ENCODE measurements around the gene ZIC1. TPM values are rescaled to one million over a fixed set of nuclear protein-coding genes. Genes with fewer than 3 reads are reported as not detected.

Gene ZIC1
- total RNA-seq, 1 experiment from 2014 or later: 0.36 TPM

- in situ Hi-C loops (cut with HindIII; ENCODE audit: low pct_unique_long_range_greater_than_20kb, low sequenced_read_pairs): no loop called here
Measured at GRCh38 chr3:147423537-147423797, 14.3 kb downstream of the ZIC1 start.

GRCh38 chr3:147423798-147424580 is 14.8 kb downstream of the ZIC1 start:
- no peak overlapping the region for H3K4me3 ChIP-seq (ENCODE audit: low read depth in 2 of 2, low read length in 2 of 2)
- no TSS peak for BruUV-seq (replicated peaks)
- intact Hi-C loops (cut with micrococcal nuclease; ENCODE audit: unreplicated experiment) (no loop called here), in situ Hi-C loops (cut with HindIII; ENCODE audit: low pct_unique_long_range_greater_than_20kb, low sequenced_read_pairs) (no loop called here)
- TF ChIP-seq, protein P1, sequence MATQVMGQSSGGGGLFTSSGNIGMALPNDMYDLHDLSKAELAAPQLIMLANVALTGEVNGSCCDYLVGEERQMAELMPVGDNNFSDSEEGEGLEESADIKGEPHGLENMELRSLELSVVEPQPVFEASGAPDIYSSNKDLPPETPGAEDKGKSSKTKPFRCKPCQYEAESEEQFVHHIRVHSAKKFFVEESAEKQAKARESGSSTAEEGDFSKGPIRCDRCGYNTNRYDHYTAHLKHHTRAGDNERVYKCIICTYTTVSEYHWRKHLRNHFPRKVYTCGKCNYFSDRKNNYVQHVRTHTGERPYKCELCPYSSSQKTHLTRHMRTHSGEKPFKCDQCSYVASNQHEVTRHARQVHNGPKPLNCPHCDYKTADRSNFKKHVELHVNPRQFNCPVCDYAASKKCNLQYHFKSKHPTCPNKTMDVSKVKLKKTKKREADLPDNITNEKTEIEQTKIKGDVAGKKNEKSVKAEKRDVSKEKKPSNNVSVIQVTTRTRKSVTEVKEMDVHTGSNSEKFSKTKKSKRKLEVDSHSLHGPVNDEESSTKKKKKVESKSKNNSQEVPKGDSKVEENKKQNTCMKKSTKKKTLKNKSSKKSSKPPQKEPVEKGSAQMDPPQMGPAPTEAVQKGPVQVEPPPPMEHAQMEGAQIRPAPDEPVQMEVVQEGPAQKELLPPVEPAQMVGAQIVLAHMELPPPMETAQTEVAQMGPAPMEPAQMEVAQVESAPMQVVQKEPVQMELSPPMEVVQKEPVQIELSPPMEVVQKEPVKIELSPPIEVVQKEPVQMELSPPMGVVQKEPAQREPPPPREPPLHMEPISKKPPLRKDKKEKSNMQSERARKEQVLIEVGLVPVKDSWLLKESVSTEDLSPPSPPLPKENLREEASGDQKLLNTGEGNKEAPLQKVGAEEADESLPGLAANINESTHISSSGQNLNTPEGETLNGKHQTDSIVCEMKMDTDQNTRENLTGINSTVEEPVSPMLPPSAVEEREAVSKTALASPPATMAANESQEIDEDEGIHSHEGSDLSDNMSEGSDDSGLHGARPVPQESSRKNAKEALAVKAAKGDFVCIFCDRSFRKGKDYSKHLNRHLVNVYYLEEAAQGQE (IDR thresholded peaks at IDR 0.05; ENCODE audit: insufficient read depth in 1 of 2, low read depth in 2 of 2, low read length in 1 of 2): no peak
- TF ChIP-seq, protein P2, sequence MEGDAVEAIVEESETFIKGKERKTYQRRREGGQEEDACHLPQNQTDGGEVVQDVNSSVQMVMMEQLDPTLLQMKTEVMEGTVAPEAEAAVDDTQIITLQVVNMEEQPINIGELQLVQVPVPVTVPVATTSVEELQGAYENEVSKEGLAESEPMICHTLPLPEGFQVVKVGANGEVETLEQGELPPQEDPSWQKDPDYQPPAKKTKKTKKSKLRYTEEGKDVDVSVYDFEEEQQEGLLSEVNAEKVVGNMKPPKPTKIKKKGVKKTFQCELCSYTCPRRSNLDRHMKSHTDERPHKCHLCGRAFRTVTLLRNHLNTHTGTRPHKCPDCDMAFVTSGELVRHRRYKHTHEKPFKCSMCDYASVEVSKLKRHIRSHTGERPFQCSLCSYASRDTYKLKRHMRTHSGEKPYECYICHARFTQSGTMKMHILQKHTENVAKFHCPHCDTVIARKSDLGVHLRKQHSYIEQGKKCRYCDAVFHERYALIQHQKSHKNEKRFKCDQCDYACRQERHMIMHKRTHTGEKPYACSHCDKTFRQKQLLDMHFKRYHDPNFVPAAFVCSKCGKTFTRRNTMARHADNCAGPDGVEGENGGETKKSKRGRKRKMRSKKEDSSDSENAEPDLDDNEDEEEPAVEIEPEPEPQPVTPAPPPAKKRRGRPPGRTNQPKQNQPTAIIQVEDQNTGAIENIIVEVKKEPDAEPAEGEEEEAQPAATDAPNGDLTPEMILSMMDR (IDR thresholded peaks at IDR 0.05): no peak
- no peak for TF ChIP-seq SIN3A (IDR thresholded peaks at IDR 0.05; ENCODE audit: borderline replicate concordance, insufficient read depth, low read depth, low read length)
- no peak for TF ChIP-seq POLR2AphosphoS5 (IDR thresholded peaks at IDR 0.05; ENCODE audit: low read depth, low read length)
- TF ChIP-seq TCF7L2 (IDR thresholded peaks at IDR 0.05; ENCODE audit: low read depth, low read length): no peak
- no peaks in the 10 kb centered on the region; the same call in 1 of the 2 replicates for H3K27me3 ChIP-seq (ENCODE audit: control insufficient read depth, insufficient read depth, low read length)
- no peak for DNase-seq (ENCODE audit: low read depth, low spot score)
- POLR2A ChIA-PET: no interaction called here
- no peaks in the 10 kb centered on the region for H3K9me3 ChIP-seq (ENCODE audit: control insufficient read depth, insufficient read depth, low read depth, low read length)
- H3K4me1 ChIP-seq (ENCODE audit: control insufficient read depth, insufficient read depth, low read length): no peaks in the 10 kb centered on the region
- H3K27ac ChIP-seq (ENCODE audit: low read length): no peak overlapping the region
- CTCF ChIA-PET: no interaction called here
- no peaks in the 10 kb centered on the region for H3K36me3 ChIP-seq (ENCODE audit: control insufficient read depth, insufficient read depth, low read length)
- no peak for ATAC-seq

More at GRCh38 chr3:147423537-147423797, 14.3 kb downstream of the ZIC1 start:
- ATAC-seq: no peak
- no peaks in the 10 kb centered on the region for H3K9me3 ChIP-seq (ENCODE audit: control insufficient read depth, insufficient read depth, low read depth, low read length)
- no peak for TF ChIP-seq POLR2AphosphoS5 (IDR thresholded peaks at IDR 0.05; ENCODE audit: low read depth, low read length)
- no peak for TF ChIP-seq TCF7L2 (IDR thresholded peaks at IDR 0.05; ENCODE audit: low read depth, low read length)
- TF ChIP-seq, protein P1 (IDR thresholded peaks at IDR 0.05; ENCODE audit: insufficient read depth in 1 of 2, low read depth in 2 of 2, low read length in 1 of 2): no peak
- TF ChIP-seq, protein P2 (IDR thresholded peaks at IDR 0.05): no peak
- no peak for TF ChIP-seq SIN3A (IDR thresholded peaks at IDR 0.05; ENCODE audit: borderline replicate concordance, insufficient read depth, low read depth, low read length)
- ChIA-PET CTCF (no interaction called here), POLR2A (no interaction called here)
- DNase-seq (ENCODE audit: low read depth, low spot score): no peak
- intact Hi-C loops (cut with micrococcal nuclease; ENCODE audit: unreplicated experiment): no loop called here
- H3K36me3 ChIP-seq (ENCODE audit: control insufficient read depth, insufficient read depth, low read length): no peaks in the 10 kb centered on the region
- H3K27me3 ChIP-seq (ENCODE audit: control insufficient read depth, insufficient read depth, low read length): no peaks in the 10 kb centered on the region; the same call in 1 of the 2 replicates
- no TSS peak for BruUV-seq (replicated peaks)
- no peak overlapping the region for H3K4me3 ChIP-seq (ENCODE audit: low read depth in 2 of 2, low read length in 2 of 2)
- no peaks in the 10 kb centered on the region for H3K4me1 ChIP-seq (ENCODE audit: control insufficient read depth, insufficient read depth, low read length)
- H3K27ac ChIP-seq (ENCODE audit: low read length): no peak overlapping the region
